Fibroblast of lung (primary cell): ENCODE measurements around the gene C19orf44.

Source experiments
- EZH2 ChIP-seq: IDR thresholded peaks from 2 replicates; pipeline ENCODE4 v1.5.1; 2012; ENCODE audit warnings: low read length, control low read depth, mild to moderate bottlenecking; ENCODE audit errors: missing control alignments
- TF ChIP-seq, protein P1 (sequence below), 2 donors: IDR thresholded peaks in 1 of 2; conservative IDR thresholded peaks in 1 of 2; 1 replicate in 1 of 2; 2 replicates in 1 of 2; pipeline ENCODE4 v1.5.1; 2011 to 2012; ENCODE audit warnings: low read length in 2 of 2, control low read depth in 1 of 2, inconsistent platforms in 1 of 2, low read depth in 1 of 2, mild to moderate bottlenecking in 1 of 2

DNA sequence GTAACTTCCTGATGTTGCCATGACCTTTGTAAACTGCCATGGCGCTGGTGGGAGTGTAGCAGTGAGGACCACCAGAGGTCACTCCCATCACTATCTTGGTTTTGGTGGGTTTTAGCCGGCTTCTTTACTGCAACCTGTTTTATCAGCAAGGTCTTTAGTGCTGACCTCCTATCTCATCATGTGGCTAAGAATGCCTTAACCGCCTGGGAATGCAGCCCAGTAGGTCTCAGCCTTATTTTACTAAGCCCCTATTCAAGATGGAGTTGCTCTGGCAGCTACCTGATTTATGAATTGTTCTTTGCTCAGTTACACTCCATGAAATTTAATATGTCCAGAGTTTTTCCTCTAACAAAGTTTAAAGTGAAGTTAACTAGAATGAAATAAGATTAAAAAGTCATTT, 19.8 kb upstream of the C19orf44 start:
- TF ChIP-seq, protein P1, sequence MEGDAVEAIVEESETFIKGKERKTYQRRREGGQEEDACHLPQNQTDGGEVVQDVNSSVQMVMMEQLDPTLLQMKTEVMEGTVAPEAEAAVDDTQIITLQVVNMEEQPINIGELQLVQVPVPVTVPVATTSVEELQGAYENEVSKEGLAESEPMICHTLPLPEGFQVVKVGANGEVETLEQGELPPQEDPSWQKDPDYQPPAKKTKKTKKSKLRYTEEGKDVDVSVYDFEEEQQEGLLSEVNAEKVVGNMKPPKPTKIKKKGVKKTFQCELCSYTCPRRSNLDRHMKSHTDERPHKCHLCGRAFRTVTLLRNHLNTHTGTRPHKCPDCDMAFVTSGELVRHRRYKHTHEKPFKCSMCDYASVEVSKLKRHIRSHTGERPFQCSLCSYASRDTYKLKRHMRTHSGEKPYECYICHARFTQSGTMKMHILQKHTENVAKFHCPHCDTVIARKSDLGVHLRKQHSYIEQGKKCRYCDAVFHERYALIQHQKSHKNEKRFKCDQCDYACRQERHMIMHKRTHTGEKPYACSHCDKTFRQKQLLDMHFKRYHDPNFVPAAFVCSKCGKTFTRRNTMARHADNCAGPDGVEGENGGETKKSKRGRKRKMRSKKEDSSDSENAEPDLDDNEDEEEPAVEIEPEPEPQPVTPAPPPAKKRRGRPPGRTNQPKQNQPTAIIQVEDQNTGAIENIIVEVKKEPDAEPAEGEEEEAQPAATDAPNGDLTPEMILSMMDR (conservative IDR thresholded peaks at IDR 0.05 in 1 of 2, IDR thresholded peaks at IDR 0.05 in 1 of 2; ENCODE audit: low read depth in 1 of 2, low read length in 2 of 2): no peak
- no peak for TF ChIP-seq EZH2
